HUES6 (cell line): Measurements from ENCODE around the gene C1RL.

Experiments
- H3K27ac ChIP-seq: 2 replicates; pipeline ENCODE4 v1.7.0; 2013; ENCODE audit warnings: low read depth, mild to moderate bottlenecking, low read length, inconsistent platforms
- H3K27me3 ChIP-seq: 2 replicates; pipeline ENCODE4 v1.6.1; 2013; ENCODE audit warnings: low read length; ENCODE audit not compliant: control insufficient read depth, insufficient read depth
- H3K36me3 ChIP-seq: 2 replicates; pipeline ENCODE4 v1.6.1; 2013; ENCODE audit warnings: low read length; ENCODE audit not compliant: control insufficient read depth, insufficient read depth
- H3K4me1 ChIP-seq: 2 replicates; pipeline ENCODE4 v1.6.1; 2013; ENCODE audit warnings: low read length; ENCODE audit not compliant: control insufficient read depth, insufficient read depth
- H3K4me3 ChIP-seq: 2 replicates; pipeline ENCODE4 v1.5.1; 2013; ENCODE audit warnings: low read depth, low read length
- H3K9ac ChIP-seq: one replicate; pipeline ENCODE4 v1.6.1; 2013; ENCODE audit warnings: mild to moderate bottlenecking, low read length
- H3K9me3 ChIP-seq: 2 replicates; pipeline ENCODE4 v1.6.1; 2013; ENCODE audit warnings: low read depth, low read length; ENCODE audit not compliant: control insufficient read depth, insufficient read depth

Gene C1RL

GRCh38 chr12:7136676-7137075, 27.7 kb upstream of the C1RL start:
- Histone ChIP-seq H3K36me3 (peaks cover 40% of the 10 kb centered on the region), H3K4me1 (peaks cover 3% of the 10 kb centered on the region; the same call in 1 of the 2 replicates), H3K9me3 (no peaks in the 10 kb centered on the region), H3K27ac (no peak overlapping the region), H3K27me3 (peaks cover 5% of the 10 kb centered on the region; the same call in 1 of the 2 replicates), H3K4me3 (no peak overlapping the region), H3K9ac (no peak overlapping the region)

GRCh38 chr12:7136071-7136470, 27.1 kb upstream of the C1RL start:
- peaks cover 6% of the 10 kb centered on the region; the same call in 1 of the 2 replicates for H3K4me1 ChIP-seq
- no peaks in the 10 kb centered on the region for H3K9me3 ChIP-seq
- no peak overlapping the region for H3K27ac ChIP-seq
- no peak overlapping the region for H3K9ac ChIP-seq
- H3K36me3 ChIP-seq, result peaks cover 40% of the 10 kb centered on the region
- no peak overlapping the region for H3K4me3 ChIP-seq
- H3K27me3 ChIP-seq, result peaks cover 10% of the 10 kb centered on the region; the same call in 1 of the 2 replicates

GRCh38 chr12:7134396-7135166, 25.6 kb upstream of the C1RL start:
- H3K9ac ChIP-seq, result no peak overlapping the region
- no peak overlapping the region for H3K4me3 ChIP-seq
- no peaks in the 10 kb centered on the region for H3K9me3 ChIP-seq
- H3K27me3 ChIP-seq, result peaks cover 16% of the 10 kb centered on the region; the same call in 1 of the 2 replicates
- peaks cover 40% of the 10 kb centered on the region for H3K36me3 ChIP-seq
- no peak overlapping the region for H3K27ac ChIP-seq
- H3K4me1 ChIP-seq, result peaks cover 6% of the 10 kb centered on the region; the same call in 1 of the 2 replicates

GRCh38 chr12:7131502-7131866, 22.5 kb upstream of the C1RL start:
- H3K4me3 ChIP-seq, result peak overlapping the region; percentile 88
- peaks cover 31% of the 10 kb centered on the region for H3K36me3 ChIP-seq
- no peak overlapping the region for H3K27ac ChIP-seq
- no peaks in the 10 kb centered on the region for H3K9me3 ChIP-seq
- peaks cover 23% of the 10 kb centered on the region for H3K4me1 ChIP-seq
- no peak overlapping the region for H3K9ac ChIP-seq
- peaks cover 35% of the 10 kb centered on the region for H3K27me3 ChIP-seq

- Histone ChIP-seq H3K9ac (peak overlapping the region; percentile 64), H3K27me3 (peaks cover 35% of the 10 kb centered on the region), H3K36me3 (peaks cover 25% of the 10 kb centered on the region; the same call in 1 of the 2 replicates), H3K4me1 (peaks cover 23% of the 10 kb centered on the region), H3K9me3 (no peaks in the 10 kb centered on the region), H3K27ac (no peak overlapping the region), H3K4me3 (peak overlapping the region; percentile 88)
Measured at GRCh38 chr12:7130701-7131501, 21.9 kb upstream of the C1RL start.

- Histone ChIP-seq H3K27me3 (peaks cover 35% of the 10 kb centered on the region), H3K9me3 (no peaks in the 10 kb centered on the region), H3K4me3 (peak within 1 kb of the TSS; percentile 88), H3K9ac (peak within 1 kb of the TSS; percentile 64), H3K4me1 (peaks cover 23% of the 10 kb centered on the region), H3K36me3 (peaks cover 17% of the 10 kb centered on the region; the same call in 1 of the 2 replicates), H3K27ac (0 out of 2 replicates have a peak within 1 kb of the TSS, but pooled peaks have one; percentile 9)
Measured at GRCh38 chr12:7129872-7130691, 21.1 kb upstream of the C1RL start, which contains the start of gene CLSTN3. CLSTN3 (plus strand) TSS chr12:7130371; CDS start chr12:7130649, 278 bp downstream.

GRCh38 chr12:7129287-7129871, 20.4 kb upstream of the C1RL start:
- H3K9ac ChIP-seq, result peak overlapping the region; percentile 21
- 0 out of 2 replicates have a peak, but pooled peaks cover 10% of the 10 kb centered on the region for H3K36me3 ChIP-seq
- H3K27ac ChIP-seq, result no peak overlapping the region
- peaks cover 35% of the 10 kb centered on the region for H3K27me3 ChIP-seq
- no peaks in the 10 kb centered on the region for H3K9me3 ChIP-seq
- H3K4me3 ChIP-seq, result peak overlapping the region; percentile 88
- peaks cover 23% of the 10 kb centered on the region for H3K4me1 ChIP-seq

- Histone ChIP-seq H3K36me3 (0 out of 2 replicates have a peak, but pooled peaks cover 7% of the 10 kb centered on the region), H3K4me3 (peak within 1 kb of the TSS; percentile 88), H3K9me3 (no peaks in the 10 kb centered on the region), H3K27me3 (peaks cover 35% of the 10 kb centered on the region), H3K9ac (peak within 1 kb of the TSS; percentile 21), H3K27ac (no peak within 1 kb of the TSS), H3K4me1 (peaks cover 23% of the 10 kb centered on the region)
Measured at GRCh38 chr12:7128681-7129286, 19.8 kb upstream of the C1RL start, which contains the start of gene RBP5. RBP5 (minus strand) TSS chr12:7128889; CDS start chr12:7128775, 114 bp downstream.

- Histone ChIP-seq H3K4me3 (no peak overlapping the region), H3K36me3 (no peaks in the 10 kb centered on the region), H3K4me1 (peaks cover 26% of the 10 kb centered on the region), H3K9me3 (no peaks in the 10 kb centered on the region), H3K27me3 (peaks cover 35% of the 10 kb centered on the region), H3K27ac (no peak overlapping the region), H3K9ac (no peak overlapping the region)
Measured at GRCh38 chr12:7127916-7128626, 19.1 kb upstream of the C1RL start.
